HG03159 (cell line): Measurements from ENCODE around the gene AQP5.

Source experiments
- ATAC-seq: cut with Tn5 transposase; IDR thresholded peaks from one replicate; pipeline ENCODE4 v1.9.1; 2021; ENCODE audit warnings: mild to moderate bottlenecking, moderate library complexity; ENCODE audit not compliant: unreplicated experiment

Gene AQP5

GRCh38 chr12:49963976-49964815 is 2.5 kb downstream of the AQP5 start:
- no peak for ATAC-seq

GRCh38 chr12:49964849-49965624 is 3.4 kb downstream of the AQP5 start:
- no peak for ATAC-seq

DNA sequence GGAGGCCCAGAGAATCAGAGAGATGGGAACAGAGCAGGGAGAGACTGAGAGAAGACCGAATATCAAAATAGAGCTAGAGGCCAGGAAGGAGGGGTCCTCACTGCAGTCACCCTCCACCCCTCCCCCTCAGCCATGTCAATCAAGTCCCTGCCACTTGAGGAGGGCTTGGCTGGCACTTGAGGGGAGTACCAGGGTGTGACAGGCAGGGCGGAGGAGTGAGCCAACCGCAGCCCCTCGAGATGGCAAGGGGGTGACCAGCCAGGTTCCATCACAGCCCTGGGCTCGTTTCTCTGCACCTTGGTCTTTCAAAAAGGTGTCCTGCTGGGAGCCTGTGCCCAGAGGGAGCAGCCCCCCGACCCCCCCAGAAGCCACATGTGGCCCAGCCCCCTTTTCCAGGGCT is 4.2 kb downstream of the AQP5 start:
- ATAC-seq = no peak

DNA sequence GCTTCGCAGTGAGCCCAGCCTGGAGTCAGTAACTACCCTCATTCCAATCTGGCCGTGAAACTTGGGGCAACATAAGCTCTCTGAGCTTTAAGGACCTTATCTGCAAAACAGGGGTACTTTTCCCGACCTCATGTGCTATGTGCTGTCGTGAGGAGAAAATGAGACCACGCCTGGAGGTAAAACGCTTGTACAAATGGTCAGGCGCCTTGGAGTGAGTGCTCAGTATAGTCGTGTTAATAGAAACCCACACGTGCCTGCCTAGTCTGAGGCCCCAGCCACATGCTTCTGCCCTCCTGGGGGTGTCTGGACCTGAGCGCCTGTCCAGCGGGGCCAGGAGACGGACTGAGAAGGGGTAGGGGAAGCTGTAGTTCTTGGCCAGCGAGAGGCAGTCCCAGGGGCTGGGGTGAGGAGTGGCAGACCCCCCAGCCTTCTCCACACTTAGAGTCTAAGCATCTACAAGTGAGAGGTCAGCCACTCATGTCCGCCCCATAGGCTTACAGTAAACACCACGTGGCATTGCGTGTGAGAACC is 4.9 kb downstream of the AQP5 start:
- no peak for ATAC-seq

- ATAC-seq = peak; percentile 69
These were observed 5.5 kb downstream of the AQP5 start for GRCh38 chr12:49967042-49967776.

DNA sequence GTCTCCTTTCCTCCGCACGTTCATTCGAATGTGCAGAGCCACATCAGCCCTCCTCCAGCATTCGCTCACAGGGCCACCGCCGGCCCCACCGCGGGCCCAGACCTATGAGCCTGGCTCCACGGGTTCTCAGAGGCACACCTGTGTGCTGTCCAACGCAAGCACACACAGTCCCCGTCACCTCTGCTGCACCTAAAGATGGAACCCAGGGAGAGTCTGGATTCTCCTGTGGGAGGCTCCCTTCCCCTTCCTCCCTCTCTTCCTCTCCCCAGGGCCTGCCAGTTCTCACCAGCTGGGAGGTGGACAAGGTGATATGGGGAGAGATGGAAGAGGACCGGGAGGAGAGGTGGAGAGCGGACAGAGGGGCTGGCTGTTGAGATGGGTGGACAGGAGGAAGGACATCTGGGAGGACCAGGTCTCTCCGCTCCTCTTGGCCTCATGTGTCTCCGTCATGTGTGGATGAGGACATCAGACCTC is 6.1 kb downstream of the AQP5 start:
- no peak for ATAC-seq

DNA sequence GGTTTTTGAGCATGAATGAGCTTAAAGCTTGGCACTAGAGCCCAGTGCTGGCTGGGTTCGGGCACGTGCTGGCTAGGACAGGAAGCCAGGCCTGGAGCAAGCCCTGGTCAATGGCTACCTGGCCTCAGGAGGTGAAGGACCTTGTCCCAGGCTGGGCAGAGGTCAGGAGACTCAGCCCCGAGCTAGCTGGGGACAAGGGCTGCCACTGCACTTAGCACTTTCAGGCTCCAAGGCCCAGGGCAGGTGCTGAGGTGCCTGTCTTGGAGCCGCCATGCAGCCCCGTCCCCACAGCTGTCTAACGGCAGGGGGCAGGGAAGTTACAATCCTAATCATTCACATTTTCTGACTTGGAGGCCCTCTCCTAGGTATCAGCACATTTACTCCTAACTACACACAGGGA is 6.8 kb downstream of the AQP5 start:
- no peak for ATAC-seq

- ATAC-seq = no peak
These were observed 7.4 kb downstream of the AQP5 start for GRCh38 chr12:49969027-49969426.

DNA sequence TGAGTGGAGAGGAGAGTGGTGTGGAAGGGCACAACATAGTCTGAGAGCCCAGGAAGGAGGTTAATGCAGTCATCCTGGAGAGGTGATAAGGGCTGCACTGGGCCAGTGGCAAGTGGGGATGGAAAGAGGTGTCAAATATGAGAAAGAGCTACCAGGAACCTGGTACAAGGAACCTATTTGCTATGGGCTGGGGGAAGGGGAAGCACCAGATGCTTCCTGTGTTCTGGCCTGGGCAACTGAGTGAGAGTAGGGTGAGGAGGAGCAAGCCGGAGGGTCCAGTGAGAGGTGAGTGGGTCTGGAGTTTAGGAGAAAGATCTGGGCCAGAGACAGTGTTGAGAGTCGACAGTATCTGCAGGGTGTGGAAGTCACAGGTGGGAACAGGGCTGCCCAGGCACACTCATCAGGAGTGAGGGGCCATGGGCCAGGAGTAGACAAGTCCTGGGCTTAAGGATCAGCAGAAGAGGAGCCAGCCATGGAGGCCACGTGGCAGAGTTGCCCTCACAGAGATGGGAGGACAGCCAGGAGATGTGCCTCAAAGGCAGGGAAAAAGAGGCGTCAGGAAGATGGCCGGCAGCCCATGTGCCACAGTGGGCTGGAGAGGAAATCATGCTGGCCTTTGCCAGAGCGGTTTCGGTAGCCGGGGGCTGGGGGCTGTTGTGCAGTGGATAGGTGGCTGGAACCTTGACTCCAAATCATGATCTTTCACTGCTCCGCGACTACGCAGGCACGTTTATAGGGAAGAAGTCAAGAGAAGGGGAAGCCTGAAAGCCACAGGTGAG is 8.2 kb downstream of the AQP5 start:
- no peak for ATAC-seq

DNA sequence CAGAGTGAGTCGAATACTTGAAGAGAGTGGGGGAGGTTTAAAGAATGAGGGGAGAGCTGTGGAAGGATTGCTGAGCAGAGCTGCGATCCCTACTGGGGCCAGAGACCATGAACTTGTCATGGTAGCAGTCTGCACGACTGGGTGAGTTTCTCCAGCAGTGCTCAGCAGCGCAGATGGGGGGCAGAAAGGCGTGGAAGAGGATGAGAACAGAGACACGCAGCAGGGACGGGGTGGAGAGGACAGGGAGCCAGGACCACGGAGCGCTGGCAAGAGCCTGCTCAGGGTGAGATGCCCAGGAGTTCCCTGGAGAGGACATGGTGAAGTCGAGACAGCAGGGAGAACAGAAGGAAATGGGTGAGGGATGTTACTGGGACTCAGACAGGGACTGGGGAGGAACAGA is 9.0 kb downstream of the AQP5 start:
- no peak for ATAC-seq

GRCh38 chr12:49971141-49971540 is 9.5 kb downstream of the AQP5 start:
- no peak for ATAC-seq

DNA sequence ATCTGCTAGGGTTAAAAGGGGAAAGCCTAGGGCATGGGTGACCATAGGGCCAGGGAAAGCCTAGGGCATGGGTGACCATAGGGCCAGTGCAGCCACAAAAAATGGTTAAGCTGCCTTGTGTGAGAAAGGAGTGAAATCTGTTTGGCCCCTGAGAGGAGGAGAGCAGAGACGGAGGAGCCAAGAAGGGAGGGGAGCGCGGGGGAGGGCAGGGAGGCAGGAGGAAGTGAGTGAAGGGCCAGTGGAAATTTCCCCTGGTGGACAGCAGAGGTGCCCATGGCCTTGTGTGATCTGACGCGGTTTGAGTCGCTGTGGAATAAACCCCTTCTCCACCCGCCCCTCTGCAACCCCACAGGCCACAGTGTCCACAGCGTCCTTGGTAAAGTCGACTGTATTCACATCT is 10.5 kb downstream of the AQP5 start:
- ATAC-seq = no peak

DNA sequence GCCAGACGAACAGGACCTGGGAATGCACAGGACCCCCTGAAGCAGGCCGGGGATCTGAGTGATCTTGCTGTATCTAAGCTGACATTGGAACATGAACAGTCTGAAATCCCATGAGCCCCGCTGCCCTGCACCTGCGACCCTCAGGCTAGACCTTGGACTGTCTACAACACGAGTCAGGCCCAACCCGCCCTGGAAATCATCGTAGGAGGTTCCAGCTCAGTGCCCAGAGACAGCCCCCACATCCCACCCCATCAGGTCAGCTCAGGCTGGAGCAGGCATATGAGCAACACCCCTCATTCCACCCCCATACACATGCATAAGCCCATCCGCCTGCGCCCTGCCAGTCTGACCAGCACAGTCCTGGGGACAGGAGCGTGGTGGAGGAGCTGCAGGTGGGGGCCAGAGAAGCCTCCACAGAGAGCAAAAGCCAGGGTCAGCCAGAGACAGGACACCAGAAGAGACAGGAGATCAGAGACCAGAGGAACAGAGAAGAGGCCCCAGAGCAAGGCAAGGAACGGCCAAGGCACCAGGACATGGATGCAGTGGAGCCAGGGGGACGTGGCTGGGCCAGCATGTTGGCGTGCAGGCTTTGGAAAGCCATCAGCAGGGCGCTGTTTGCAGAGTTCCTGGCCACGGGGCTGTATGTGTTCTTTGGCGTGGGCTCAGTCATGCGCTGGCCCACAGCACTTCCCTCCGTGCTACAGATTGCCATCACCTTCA is 11.1 kb downstream of the AQP5 start, which contains the start of gene AQP6:
AQP6 (plus strand) TSS at position 307 of the 720 bp plus-strand sequence; CDS start at position 534, 227 bp downstream.
- ATAC-seq = no peak

- no peak for ATAC-seq
These were observed 11.7 kb downstream of the AQP5 start for GRCh38 chr12:49973361-49973830.

GRCh38 chr12:49974231-49974675 is 12.6 kb downstream of the AQP5 start:
- ATAC-seq = no peak

DNA sequence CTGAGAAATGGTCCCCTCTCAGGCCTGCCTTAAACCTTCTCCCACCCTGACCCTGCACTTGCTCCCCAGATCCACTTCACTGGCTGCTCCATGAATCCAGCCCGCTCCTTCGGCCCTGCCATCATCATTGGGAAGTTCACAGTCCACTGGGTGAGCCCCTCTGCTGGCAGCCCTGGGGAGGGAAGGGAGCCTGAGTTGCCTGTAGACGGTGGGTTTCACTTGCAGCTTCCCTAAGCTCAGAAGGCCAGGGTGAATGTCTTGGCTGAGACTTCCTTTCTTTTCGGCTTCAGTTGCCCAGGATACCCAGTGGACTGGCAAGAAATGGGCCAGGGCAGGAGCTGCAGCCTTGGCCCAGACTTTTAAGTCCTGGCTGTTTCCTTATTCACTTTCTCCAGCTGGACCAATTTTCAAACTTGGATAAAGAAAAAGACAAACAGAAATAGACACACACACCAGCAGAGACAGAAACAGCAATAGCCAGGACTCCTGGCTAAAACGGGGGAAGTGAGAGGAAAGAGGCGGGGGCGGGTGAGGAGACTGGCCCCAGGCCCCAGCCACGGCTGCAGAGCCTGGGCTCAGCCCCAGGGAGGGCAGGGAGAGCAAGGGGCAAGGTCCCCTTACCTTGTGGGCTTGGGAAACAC is 13.1 kb downstream of the AQP5 start:
- ATAC-seq = no peak

DNA sequence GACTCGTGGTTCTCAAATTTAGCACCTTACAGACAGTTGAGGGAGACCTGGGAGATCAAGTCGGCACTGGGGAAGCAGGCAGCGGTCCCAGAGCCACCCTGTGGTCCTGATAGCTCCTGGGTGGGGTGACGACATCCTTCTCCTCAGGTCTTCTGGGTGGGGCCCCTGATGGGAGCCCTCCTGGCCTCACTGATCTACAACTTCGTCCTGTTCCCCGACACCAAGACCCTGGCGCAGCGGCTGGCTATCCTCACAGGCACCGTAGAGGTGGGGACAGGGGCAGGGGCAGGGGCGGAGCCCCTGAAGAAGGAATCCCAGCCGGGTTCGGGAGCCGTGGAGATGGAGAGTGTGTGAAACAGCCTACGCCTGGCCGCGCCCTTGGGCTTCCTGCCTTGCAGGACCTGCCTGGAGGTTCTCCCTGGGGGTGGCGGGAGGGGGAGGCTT is 13.7 kb downstream of the AQP5 start:
- ATAC-seq = no peak

DNA sequence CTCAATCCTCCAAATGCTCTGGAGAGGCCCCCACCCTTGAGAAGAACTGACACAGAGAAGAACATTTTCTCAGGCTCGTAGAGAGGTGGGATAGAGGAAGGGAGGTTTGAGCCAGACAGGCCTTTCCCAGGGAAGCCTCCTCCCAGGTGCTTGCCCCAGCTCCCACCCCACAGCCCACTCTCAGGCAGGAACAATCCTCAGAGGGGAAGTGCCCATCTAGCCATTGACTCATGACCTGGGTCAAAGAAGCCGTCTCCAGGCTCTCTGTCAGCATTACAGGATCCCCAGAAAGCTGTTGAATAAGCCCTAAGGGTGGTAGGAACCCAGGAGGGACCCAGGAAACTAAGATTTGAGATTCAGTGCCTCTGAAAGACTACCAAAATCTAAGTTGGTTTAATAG is 14.9 kb downstream of the AQP5 start:
- no peak for ATAC-seq

GRCh38 chr12:49978125-49978524 is 16.5 kb downstream of the AQP5 start:
- ATAC-seq = no peak
